ENCODE data around the gene MYO1E. TPM values are rescaled to one million over a fixed set of nuclear protein-coding genes. Genes with fewer than 3 reads are reported as not detected.

The MYO1E gene
- polyA plus RNA-seq, 1 donor from 2014 or later: 0.38 TPM

DNA sequence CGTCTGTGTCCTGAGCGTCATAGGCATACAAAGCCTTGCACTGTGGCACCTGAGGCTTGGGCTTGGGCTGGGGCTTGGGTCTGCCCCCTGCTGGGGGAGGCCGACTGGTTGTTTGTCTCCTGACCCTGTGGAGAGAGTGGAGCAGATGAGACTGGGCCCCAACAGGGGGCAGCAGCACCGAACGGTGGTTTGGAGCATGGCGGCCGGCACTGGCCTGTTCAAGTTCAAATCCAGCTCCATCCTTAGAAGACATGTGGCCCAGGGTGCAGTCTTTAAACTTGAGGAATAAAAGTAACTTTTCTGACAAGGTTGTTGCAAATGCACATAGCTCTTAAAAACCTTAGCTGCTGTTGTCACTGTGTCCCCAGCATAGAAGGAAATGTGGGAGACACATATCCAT, 234.4 kb downstream of the MYO1E start (continued):
- TF ChIP-seq EZH2 (IDR thresholded peaks at IDR 0.05; ENCODE audit: borderline replicate concordance, insufficient read depth, low read length, poor library complexity, severe bottlenecking) (no peak), MXI1 (conservative IDR thresholded peaks at IDR 0.05; ENCODE audit: poor library complexity, severe bottlenecking) (no peak), SMC3 (conservative IDR thresholded peaks at IDR 0.05; ENCODE audit: poor library complexity) (no peak)

DNA sequence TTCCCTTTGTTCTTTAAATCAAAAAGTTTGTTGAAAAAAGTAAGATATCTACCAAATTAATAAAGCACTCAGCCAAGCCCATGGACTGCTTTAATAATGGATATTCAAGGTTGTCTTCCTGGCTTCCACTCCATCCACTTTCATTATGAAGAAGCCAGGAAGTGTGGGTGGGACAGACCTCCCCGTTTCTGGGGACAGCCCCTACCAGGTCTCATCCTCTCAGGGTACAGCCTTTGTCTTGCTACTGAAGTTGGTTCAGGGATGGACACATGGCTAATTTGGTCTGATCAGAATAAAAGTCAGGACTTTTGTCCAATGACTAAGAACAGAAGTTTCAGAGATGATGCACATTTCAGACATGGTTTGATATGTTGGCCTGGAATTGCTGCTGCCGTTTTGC, 235.1 kb downstream of the MYO1E start:
- H3K79me2 ChIP-seq (replicated peaks; ENCODE audit: insufficient read depth, low read length): no peaks in the 10 kb centered on the region
- no peak overlapping the region for H3K4me2 ChIP-seq (ENCODE audit: low read length)
- H4K20me1 ChIP-seq (ENCODE audit: insufficient read depth): no peaks in the 10 kb centered on the region
- H2AFZ ChIP-seq (ENCODE audit: low read depth, low read length): no peak overlapping the region
- no peak overlapping the region for H3K4me3 ChIP-seq (ENCODE audit: low read length)
- H3K36me3 ChIP-seq (ENCODE audit: insufficient read depth, low read length): no peaks in the 10 kb centered on the region
- no peak overlapping the region for H3K9ac ChIP-seq (ENCODE audit: low read length)
- no peak overlapping the region for H3K27ac ChIP-seq (ENCODE audit: low read length)
- TF ChIP-seq POLR2AphosphoS5 (IDR thresholded peaks at IDR 0.05): no peak
- TF ChIP-seq TAF1 (IDR thresholded peaks at IDR 0.05; ENCODE audit: low read depth): no peak
- TF ChIP-seq, protein P1, sequence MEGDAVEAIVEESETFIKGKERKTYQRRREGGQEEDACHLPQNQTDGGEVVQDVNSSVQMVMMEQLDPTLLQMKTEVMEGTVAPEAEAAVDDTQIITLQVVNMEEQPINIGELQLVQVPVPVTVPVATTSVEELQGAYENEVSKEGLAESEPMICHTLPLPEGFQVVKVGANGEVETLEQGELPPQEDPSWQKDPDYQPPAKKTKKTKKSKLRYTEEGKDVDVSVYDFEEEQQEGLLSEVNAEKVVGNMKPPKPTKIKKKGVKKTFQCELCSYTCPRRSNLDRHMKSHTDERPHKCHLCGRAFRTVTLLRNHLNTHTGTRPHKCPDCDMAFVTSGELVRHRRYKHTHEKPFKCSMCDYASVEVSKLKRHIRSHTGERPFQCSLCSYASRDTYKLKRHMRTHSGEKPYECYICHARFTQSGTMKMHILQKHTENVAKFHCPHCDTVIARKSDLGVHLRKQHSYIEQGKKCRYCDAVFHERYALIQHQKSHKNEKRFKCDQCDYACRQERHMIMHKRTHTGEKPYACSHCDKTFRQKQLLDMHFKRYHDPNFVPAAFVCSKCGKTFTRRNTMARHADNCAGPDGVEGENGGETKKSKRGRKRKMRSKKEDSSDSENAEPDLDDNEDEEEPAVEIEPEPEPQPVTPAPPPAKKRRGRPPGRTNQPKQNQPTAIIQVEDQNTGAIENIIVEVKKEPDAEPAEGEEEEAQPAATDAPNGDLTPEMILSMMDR (IDR thresholded peaks at IDR 0.05; ENCODE audit: poor library complexity, severe bottlenecking): no peak
- TF ChIP-seq, protein P2, sequence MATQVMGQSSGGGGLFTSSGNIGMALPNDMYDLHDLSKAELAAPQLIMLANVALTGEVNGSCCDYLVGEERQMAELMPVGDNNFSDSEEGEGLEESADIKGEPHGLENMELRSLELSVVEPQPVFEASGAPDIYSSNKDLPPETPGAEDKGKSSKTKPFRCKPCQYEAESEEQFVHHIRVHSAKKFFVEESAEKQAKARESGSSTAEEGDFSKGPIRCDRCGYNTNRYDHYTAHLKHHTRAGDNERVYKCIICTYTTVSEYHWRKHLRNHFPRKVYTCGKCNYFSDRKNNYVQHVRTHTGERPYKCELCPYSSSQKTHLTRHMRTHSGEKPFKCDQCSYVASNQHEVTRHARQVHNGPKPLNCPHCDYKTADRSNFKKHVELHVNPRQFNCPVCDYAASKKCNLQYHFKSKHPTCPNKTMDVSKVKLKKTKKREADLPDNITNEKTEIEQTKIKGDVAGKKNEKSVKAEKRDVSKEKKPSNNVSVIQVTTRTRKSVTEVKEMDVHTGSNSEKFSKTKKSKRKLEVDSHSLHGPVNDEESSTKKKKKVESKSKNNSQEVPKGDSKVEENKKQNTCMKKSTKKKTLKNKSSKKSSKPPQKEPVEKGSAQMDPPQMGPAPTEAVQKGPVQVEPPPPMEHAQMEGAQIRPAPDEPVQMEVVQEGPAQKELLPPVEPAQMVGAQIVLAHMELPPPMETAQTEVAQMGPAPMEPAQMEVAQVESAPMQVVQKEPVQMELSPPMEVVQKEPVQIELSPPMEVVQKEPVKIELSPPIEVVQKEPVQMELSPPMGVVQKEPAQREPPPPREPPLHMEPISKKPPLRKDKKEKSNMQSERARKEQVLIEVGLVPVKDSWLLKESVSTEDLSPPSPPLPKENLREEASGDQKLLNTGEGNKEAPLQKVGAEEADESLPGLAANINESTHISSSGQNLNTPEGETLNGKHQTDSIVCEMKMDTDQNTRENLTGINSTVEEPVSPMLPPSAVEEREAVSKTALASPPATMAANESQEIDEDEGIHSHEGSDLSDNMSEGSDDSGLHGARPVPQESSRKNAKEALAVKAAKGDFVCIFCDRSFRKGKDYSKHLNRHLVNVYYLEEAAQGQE (IDR thresholded peaks at IDR 0.05; ENCODE audit: borderline replicate concordance): no peak
- no peak for TF ChIP-seq EP300 (conservative IDR thresholded peaks at IDR 0.05; ENCODE audit: poor library complexity, severe bottlenecking)
- TF ChIP-seq MXI1 (conservative IDR thresholded peaks at IDR 0.05; ENCODE audit: poor library complexity, severe bottlenecking): no peak
- no peak for TF ChIP-seq EZH2 (IDR thresholded peaks at IDR 0.05; ENCODE audit: borderline replicate concordance, insufficient read depth, low read length, poor library complexity, severe bottlenecking)
- TF ChIP-seq SMC3 (conservative IDR thresholded peaks at IDR 0.05; ENCODE audit: poor library complexity): no peak
- no peak for TF ChIP-seq RAD21 (conservative IDR thresholded peaks at IDR 0.05)
- H3K9me3 ChIP-seq (ENCODE audit: low read length): no peaks in the 10 kb centered on the region
- no peaks in the 10 kb centered on the region for H3K27me3 ChIP-seq (ENCODE audit: insufficient read depth, low read depth, low read length)
- H3F3A ChIP-seq (ENCODE audit: insufficient read depth, low read length, poor library complexity, severe bottlenecking): no peaks in the 10 kb centered on the region
- H3K9me2 ChIP-seq (ENCODE audit: insufficient read depth, low read length): no peaks in the 10 kb centered on the region

DNA sequence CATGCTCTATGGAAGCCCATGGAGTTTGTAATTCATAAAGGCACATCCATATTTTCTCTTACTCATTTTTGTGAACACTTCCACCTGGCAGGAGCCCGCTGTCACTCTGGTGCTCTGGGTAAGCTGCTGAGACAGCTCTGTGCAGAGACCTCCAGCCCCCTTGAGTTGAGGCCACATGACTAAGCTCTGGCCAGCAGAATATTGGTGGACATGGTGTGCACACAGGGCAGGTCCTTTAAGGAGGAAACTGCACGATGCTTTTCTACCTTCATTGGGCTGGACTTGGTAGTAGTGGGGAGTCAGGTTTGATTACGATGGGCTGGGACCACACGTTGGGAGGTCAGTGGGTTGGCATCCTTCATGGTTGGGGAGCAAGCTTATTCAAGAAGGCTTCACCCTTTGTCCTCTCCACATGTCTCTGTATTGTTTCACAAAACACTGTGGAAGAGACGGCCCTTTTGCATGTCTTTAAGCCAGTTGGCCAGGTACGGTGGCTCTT, 238.7 kb downstream of the MYO1E start:
- Histone ChIP-seq H2AFZ (ENCODE audit: low read depth, low read length) (no peak overlapping the region), H3K4me2 (ENCODE audit: low read length) (no peak overlapping the region), H3K9me2 (ENCODE audit: insufficient read depth, low read length) (no peaks in the 10 kb centered on the region), H3K36me3 (ENCODE audit: insufficient read depth, low read length) (no peaks in the 10 kb centered on the region), H3F3A (ENCODE audit: insufficient read depth, low read length, poor library complexity, severe bottlenecking) (no peaks in the 10 kb centered on the region), H3K27me3 (ENCODE audit: insufficient read depth, low read depth, low read length) (no peaks in the 10 kb centered on the region), H3K4me3 (ENCODE audit: low read length) (no peak overlapping the region), H3K9ac (ENCODE audit: low read length) (no peak overlapping the region), H3K27ac (ENCODE audit: low read length) (no peak overlapping the region), H4K20me1 (ENCODE audit: insufficient read depth) (no peaks in the 10 kb centered on the region), H3K79me2 (replicated peaks; ENCODE audit: insufficient read depth, low read length) (no peaks in the 10 kb centered on the region), H3K9me3 (ENCODE audit: low read length) (no peaks in the 10 kb centered on the region)
- TF ChIP-seq RAD21 (conservative IDR thresholded peaks at IDR 0.05) (no peak), TAF1 (IDR thresholded peaks at IDR 0.05; ENCODE audit: low read depth) (no peak), EP300 (conservative IDR thresholded peaks at IDR 0.05; ENCODE audit: poor library complexity, severe bottlenecking) (no peak)
